Fibroblast of mammary gland (primary cell): Measurements from ENCODE around the gene CTNNA3.

ENCODE experiments used
- DNase-seq: peaks from one replicate; pipeline ENCODE4 v3.0.0-alpha.2; 2010; ENCODE audit warnings: low read depth
- H3K4me3 ChIP-seq: 2 replicates; pipeline ENCODE4 v1.5.1; 2011; ENCODE audit warnings: low read depth, mild to moderate bottlenecking, low read length, moderate library complexity; ENCODE audit not compliant: control insufficient read depth
- CTCF ChIP-seq: conservative IDR thresholded peaks from 2 replicates; pipeline ENCODE4 v1.5.1; 2011; ENCODE audit warnings: low read depth, low read length, inconsistent platforms; ENCODE audit not compliant: control insufficient read depth, insufficient read depth

The CTNNA3 gene

DNA sequence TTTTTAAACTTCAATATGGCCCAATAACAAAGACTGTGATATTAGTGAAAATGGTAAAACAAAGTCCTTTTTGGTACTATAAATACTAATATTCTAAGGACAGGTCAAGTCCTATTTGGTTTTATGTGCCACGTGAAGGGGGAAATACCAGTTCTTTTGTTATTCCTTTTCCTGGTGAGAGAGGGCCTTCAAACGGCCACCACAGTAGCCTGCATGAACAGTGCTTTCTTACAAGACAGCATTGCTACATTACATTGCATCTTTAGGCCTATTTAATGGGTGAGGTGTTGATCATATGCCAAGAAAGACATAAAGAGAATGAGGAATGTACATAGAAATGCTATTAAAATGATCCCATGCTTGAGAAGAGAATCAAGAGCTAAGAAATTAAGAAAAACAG lies 555.4 kb downstream of the CTNNA3 start:
- H3K4me3 ChIP-seq = no peak overlapping the region
- no peak for TF ChIP-seq CTCF
- DNase-seq = no peak

GRCh38 chr10:67127441-67127840 lies 568.6 kb downstream of the CTNNA3 start:
- no peak overlapping the region for H3K4me3 ChIP-seq
- no peak for DNase-seq
- no peak for TF ChIP-seq CTCF

- no peak overlapping the region for H3K4me3 ChIP-seq
- no peak for DNase-seq
- no peak for TF ChIP-seq CTCF
Observed at GRCh38 chr10:67119651-67120050, 576.3 kb downstream of the CTNNA3 start.

- no peak for TF ChIP-seq CTCF
- H3K4me3 ChIP-seq = no peak overlapping the region
- no peak for DNase-seq
Observed at GRCh38 chr10:67115972-67116371, 580.0 kb downstream of the CTNNA3 start.

- H3K4me3 ChIP-seq = no peak overlapping the region
- no peak for DNase-seq
- no peak for TF ChIP-seq CTCF
Observed at GRCh38 chr10:67114945-67115344, 581.0 kb downstream of the CTNNA3 start.

DNA sequence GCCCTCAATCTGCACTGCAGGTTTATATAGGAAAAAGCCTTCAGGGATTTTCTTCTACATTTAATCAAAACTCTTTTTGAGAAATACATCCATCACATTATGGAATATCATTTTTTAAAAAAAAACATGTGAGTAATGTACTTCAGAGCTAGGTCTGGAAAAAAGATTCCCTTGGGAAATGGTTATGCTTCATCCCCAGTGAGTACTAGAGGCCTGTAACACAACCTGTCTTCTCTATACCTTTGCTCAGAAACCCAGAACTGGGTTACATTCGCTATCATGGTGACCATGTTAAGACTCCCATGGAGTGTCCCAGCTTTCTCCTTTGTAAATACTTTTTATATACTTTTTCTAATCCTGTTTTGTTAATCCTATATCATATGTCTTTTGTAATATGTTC lies 583.2 kb downstream of the CTNNA3 start:
- no peak overlapping the region for H3K4me3 ChIP-seq
- no peak for DNase-seq
- TF ChIP-seq CTCF = no peak

- H3K4me3 ChIP-seq = no peak overlapping the region
- no peak for DNase-seq
- no peak for TF ChIP-seq CTCF
Observed at GRCh38 chr10:67110286-67110685, 585.7 kb downstream of the CTNNA3 start.
